Dedifferentiated amniotic fluid mesenchymal stem cell (primary cell): ENCODE measurements around the gene TBCE.
"Not testable (repeated sequence)": the region's sequence is repeated elsewhere in the genome, so short reads cannot be mapped to it uniquely, and the experiment has no call there.

Experiments
- DNase-seq: peaks from one replicate; pipeline ENCODE4 v3.0.0-alpha.2; 2016; ENCODE audit errors: extremely low spot score

Gene TBCE

GRCh38 chr1:235351898-235352297, 15.3 kb upstream of the TBCE start:
- DNase-seq: no peak

DNA sequence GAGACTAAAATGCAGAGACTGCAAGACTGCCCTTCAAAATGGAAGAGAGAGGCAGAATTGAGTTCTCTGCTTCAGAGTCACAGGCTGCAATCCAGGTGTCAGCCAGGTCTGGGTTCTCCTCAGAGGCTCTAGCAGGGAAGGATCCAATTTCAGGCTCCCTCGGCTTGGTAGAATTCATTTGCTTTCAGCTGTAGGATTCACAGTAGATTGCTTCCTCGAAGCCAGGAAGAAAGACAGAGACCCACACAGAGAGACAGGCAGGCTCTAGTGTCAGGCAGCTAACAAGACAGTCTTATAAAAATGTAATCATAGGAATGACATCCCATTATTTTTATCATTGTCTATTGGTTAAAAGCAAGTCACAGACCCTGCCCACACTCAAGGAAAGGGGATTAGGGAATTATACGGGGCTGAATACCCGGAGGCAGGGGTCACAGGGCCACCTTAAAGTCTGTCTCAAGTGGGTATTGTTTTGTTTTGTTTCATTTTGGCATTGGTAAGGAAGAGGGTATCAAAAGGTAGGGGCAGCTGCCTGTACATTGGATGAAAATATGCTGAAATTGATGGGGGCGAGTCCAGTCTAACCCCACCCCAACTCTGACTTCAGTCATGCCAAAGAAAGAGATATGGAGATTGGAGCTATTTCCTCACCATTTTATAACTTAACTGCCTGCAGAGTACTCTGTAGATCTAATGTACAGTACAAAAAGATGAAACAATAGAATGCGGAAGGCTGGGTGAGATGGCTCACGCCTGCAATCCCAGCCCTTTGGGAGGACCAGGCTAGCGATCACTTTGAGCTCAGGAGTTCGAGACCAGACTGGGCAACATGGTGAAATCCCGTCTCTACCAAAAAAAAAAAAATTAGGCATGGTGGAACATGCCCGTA, 9.5 kb upstream of the TBCE start:
- DNase-seq: no peak

DNA sequence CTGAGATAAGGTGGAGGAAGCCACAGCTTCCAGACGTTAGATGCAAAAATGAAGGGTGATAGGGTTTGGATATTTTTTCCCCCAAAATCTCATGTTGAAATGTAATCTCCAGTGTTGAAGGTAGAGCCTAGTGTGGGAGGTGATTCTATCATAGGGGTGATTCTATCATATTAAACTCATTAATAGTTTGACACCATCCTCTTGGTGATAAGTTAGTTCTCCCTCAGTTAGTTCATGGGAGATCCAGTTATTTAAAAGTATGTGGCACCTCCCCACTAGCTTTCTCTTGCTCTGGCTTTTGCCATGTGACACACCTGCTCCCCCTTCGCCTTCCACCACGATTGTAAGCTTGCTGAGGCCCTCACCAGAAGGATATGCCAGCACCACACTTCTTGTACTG, 8.3 kb upstream of the TBCE start:
- DNase-seq: no peak

- DNase-seq: not testable (repeated sequence)
These were observed 3.0 kb upstream of the TBCE start for GRCh38 chr1:235364189-235364588.

- DNase-seq: no peak
These were observed 941 bp upstream of the TBCE start for GRCh38 chr1:235366286-235366685.

DNA sequence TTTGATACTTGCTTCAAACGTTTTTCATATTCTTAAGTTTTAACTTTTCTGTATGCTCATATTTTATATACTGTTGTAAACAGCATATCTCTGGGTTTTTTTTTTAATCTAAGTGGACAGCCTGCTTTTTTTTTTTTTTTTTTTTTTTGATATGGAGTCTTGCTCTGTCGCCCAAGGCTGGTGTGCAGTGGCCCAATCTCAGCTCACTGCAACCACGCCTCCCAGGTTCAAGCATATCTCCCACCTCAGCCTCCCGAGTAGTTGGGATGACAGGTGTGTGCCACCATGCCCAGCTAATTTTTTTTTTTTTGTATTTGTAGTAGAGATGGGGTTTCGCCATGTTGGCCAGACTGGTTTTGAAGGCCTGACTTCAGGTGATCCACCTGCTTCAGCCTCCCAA, 1.2 kb downstream of the TBCE start:
- DNase-seq: no peak

DNA sequence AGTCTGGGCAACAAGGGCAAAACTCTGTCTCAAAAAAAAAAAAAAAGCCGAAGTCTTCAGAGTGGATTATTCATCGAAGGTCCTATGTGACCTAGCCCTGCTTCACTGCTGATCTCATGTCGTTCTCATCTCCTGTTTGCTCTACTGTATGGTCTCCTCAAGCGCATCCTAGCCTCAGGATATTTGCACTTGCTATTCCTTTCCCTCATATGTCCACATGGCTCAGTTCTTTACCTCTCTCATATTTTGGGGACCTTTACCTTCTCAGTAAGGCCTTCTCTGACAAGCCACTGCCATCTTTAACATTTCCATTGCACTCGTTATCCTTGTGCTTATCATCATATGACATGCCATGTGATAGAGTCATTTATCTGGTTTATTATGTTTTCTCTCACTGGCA, 2.6 kb downstream of the TBCE start:
- no peak for DNase-seq

DNA sequence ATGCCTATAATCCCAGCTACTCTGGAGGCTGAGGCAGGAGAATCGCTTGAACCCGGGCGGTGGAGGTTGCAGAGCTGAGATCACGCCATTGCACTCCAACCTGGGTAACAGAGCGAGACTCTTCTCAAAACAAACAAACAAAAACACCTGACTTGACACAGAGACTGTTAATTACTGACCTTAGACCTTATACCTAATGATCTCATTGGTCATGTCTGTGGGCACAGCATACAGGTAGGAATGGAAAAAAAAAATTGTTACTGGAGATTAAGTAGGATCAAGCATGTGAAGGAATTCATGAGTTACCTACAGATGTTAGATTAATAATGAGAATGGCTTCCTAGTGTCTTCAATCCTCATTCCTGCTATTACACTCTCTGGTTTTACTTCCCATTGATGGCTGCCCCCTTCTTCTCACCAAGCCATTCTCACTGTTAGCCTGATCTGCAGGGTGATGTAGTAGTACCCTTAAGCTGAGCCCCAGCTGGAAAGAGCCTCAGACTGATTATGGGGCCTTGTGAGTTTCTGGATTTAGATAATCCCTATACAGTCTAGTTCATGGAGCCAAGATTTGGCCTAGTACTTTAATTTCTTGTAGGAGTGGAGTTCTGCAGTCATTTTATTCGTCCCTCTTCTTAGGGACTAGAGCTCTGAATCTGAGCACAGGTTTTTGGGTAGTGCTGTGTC, 8.8 kb downstream of the TBCE start:
- DNase-seq: no peak

- not testable (repeated sequence) for DNase-seq
These were observed 11.0 kb downstream of the TBCE start for GRCh38 chr1:235378134-235378735.

- not testable (repeated sequence) for DNase-seq
These were observed 14.9 kb downstream of the TBCE start for GRCh38 chr1:235381955-235382739.

DNA sequence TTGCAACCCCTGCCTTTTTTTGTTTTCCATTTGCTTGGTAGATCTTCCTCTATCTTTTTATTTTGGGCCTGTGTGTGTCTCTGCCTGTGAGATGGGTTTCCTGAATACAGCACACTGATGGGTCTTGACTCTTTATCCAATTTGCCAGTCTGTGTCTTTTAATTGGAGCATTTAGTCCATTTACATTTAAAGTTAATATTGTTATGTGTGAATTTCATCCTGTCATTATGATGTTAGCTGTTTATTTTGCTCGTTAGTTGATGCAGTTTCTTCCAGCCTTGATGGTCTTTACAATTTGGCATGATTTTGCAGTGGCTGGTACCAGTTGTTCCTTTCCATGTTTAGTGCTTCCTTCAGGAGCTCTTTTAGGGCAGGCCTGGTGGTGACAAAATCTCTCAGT, 18.4 kb downstream of the TBCE start:
- not testable (repeated sequence) for DNase-seq

GRCh38 chr1:235391874-235392273, 24.6 kb downstream of the TBCE start:
- no peak for DNase-seq

- DNase-seq: peak; percentile 66
These were observed 30.5 kb downstream of the TBCE start for GRCh38 chr1:235397733-235398132.

DNA sequence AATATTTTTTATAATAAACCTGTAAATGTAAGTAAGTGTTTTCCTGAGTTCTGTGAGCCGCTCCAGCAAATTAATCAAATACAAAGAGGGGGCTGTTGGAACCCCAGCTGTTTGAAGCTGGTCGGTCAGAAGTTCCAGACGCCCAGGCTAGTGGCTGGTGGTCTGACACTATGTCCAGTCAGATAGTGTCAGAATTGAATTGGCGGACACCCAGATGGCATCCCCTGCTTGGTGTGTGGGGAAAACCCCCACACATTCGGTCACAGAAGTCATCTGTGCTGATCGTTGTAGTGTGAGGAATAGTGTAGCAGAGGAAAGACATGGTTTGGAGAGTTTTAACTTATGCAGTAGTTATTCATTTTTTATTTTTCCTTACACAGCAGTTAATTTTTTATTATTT, 32.4 kb downstream of the TBCE start:
- no peak for DNase-seq

- DNase-seq: no peak
These were observed 34.0 kb downstream of the TBCE start for GRCh38 chr1:235401251-235401650.

GRCh38 chr1:235402457-235403200, 35.4 kb downstream of the TBCE start:
- DNase-seq: no peak

- no peak for DNase-seq
These were observed 36.4 kb downstream of the TBCE start for GRCh38 chr1:235403593-235403992.

GRCh38 chr1:235404190-235404589, 37.0 kb downstream of the TBCE start:
- no peak for DNase-seq

GRCh38 chr1:235407419-235407818, 40.2 kb downstream of the TBCE start:
- no peak for DNase-seq

- DNase-seq: no peak
These were observed 41.3 kb downstream of the TBCE start for GRCh38 chr1:235408503-235408960.
